ENCODE results near the gene DCAF11.
A peak's percentile ranks its signal among the peaks of the same experiment; 100 is the strongest.
"Not testable (repeated sequence)": the region's sequence is repeated elsewhere in the genome, so short reads cannot be mapped to it uniquely, and the experiment has no call there.

DCAF11 gene

GRCh38 chr14:24098927-24099813 is 15.4 kb upstream of the DCAF11 start:
- no peak overlapping the region for H3K9ac ChIP-seq (ENCODE audit: low read length in 2 of 2)
- H3K27me3 ChIP-seq (ENCODE audit: control insufficient read depth in 1 of 2, insufficient read depth in 2 of 2, low read length in 2 of 2) = no peaks in the 10 kb centered on the region
- H3K4me1 ChIP-seq (ENCODE audit: control insufficient read depth, insufficient read depth, low read length) = peaks cover 10% of the 10 kb centered on the region
- H3K27ac ChIP-seq (ENCODE audit: low read length) = no peak overlapping the region
- no peaks in the 10 kb centered on the region for H3K9me3 ChIP-seq (ENCODE audit: control insufficient read depth in 2 of 2, low read length in 2 of 2)
- peaks cover 0 to 2% of the 10 kb centered on the region in 2 donors for H3K36me3 ChIP-seq (ENCODE audit: control insufficient read depth in 2 of 2, insufficient read depth in 2 of 2, low read length in 2 of 2)
- no peak overlapping the region for H3K4me3 ChIP-seq (ENCODE audit: low read length in 2 of 2)

DNA sequence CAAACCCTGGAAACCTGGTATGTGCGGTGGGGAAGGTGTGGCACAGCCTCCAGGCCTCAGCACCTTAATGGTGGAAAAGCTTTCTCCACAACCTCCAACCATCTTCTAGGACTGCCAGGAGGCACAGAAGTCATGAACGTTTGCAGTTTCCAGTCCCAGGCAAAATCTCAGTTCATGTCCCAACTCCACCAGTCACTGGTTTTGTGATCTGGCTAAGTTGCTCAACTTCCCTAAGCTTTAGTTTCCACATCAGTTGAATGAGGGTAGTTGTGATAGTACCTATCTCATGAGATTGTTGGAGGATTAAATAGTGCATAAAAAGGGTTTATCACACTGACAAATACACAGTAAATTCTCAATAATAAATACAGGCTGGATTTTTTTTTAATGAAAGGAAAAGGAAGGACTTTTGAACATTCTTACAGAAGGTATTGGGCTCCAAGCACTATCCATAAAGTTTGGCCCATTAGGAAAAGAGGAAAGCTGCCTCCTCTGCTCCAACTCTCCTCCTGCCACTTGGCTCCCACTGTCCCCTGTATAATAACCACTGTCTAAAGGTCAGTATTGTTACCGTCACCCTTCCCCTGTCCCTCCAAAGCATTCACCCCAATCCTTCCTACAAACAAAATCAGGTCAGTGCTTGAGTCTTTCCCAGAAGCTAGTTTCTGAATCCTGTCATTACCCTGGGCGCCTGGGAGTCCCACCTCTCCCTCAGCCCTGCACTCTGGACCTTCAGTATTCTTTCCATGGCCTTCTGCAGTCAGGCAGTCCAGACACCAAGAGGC is 14.2 kb upstream of the DCAF11 start:
- Histone ChIP-seq H3K36me3 (ENCODE audit: control insufficient read depth in 2 of 2, insufficient read depth in 2 of 2, low read length in 2 of 2) (peaks cover 0 to 2% of the 10 kb centered on the region in 2 donors), H3K4me1 (ENCODE audit: control insufficient read depth, insufficient read depth, low read length) (peaks cover 1% of the 10 kb centered on the region), H3K27ac (ENCODE audit: low read length) (no peak overlapping the region), H3K9me3 (ENCODE audit: control insufficient read depth in 2 of 2, low read length in 2 of 2) (no peaks in the 10 kb centered on the region), H3K4me3 (ENCODE audit: low read length in 2 of 2) (no peak overlapping the region), H3K27me3 (ENCODE audit: control insufficient read depth in 1 of 2, insufficient read depth in 2 of 2, low read length in 2 of 2) (no peaks in the 10 kb centered on the region), H3K9ac (ENCODE audit: low read length in 2 of 2) (no peak overlapping the region)

GRCh38 chr14:24100982-24101494 is 13.5 kb upstream of the DCAF11 start:
- no peaks in the 10 kb centered on the region for H3K4me1 ChIP-seq (ENCODE audit: control insufficient read depth, insufficient read depth, low read length)
- H3K27ac ChIP-seq (ENCODE audit: low read length) = no peak overlapping the region
- peaks cover 0 to 2% of the 10 kb centered on the region in 2 donors for H3K36me3 ChIP-seq (ENCODE audit: control insufficient read depth in 2 of 2, insufficient read depth in 2 of 2, low read length in 2 of 2)
- H3K9me3 ChIP-seq (ENCODE audit: control insufficient read depth in 2 of 2, low read length in 2 of 2) = no peaks in the 10 kb centered on the region
- no peak overlapping the region for H3K9ac ChIP-seq (ENCODE audit: low read length in 2 of 2)
- H3K27me3 ChIP-seq (ENCODE audit: control insufficient read depth in 1 of 2, insufficient read depth in 2 of 2, low read length in 2 of 2) = no peaks in the 10 kb centered on the region
- H3K4me3 ChIP-seq (ENCODE audit: low read length in 2 of 2) = no peak overlapping the region

- Histone ChIP-seq H3K27ac (ENCODE audit: low read length) (no peak overlapping the region), H3K4me1 (ENCODE audit: control insufficient read depth, insufficient read depth, low read length) (no peaks in the 10 kb centered on the region), H3K9ac (ENCODE audit: low read length in 2 of 2) (no peak overlapping the region), H3K9me3 (ENCODE audit: control insufficient read depth in 2 of 2, low read length in 2 of 2) (no peaks in the 10 kb centered on the region), H3K36me3 (ENCODE audit: control insufficient read depth in 2 of 2, insufficient read depth in 2 of 2, low read length in 2 of 2) (peaks cover 0 to 2% of the 10 kb centered on the region in 2 donors), H3K4me3 (ENCODE audit: low read length in 2 of 2) (no peak overlapping the region), H3K27me3 (ENCODE audit: control insufficient read depth in 1 of 2, insufficient read depth in 2 of 2, low read length in 2 of 2) (no peaks in the 10 kb centered on the region)
Observed at GRCh38 chr14:24102357-24103048, 12.1 kb upstream of the DCAF11 start.

DNA sequence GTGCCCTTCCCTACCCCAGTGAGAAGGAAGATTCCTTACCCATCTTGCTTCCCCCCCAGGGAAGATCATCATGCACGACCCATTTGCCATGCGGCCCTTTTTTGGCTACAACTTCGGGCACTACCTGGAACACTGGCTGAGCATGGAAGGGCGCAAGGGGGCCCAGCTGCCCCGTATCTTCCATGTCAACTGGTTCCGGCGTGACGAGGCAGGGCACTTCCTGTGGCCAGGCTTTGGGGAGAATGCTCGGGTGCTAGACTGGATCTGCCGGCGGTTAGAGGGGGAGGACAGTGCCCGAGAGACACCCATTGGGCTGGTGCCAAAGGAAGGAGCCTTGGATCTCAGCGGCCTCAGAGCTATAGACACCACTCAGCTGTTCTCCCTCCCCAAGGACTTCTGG is 11.1 kb upstream of the DCAF11 start:
- H3K36me3 ChIP-seq (ENCODE audit: control insufficient read depth in 2 of 2, insufficient read depth in 2 of 2, low read length in 2 of 2) = peaks cover 0 to 2% of the 10 kb centered on the region in 2 donors
- no peaks in the 10 kb centered on the region for H3K9me3 ChIP-seq (ENCODE audit: control insufficient read depth in 2 of 2, low read length in 2 of 2)
- H3K27me3 ChIP-seq (ENCODE audit: control insufficient read depth in 1 of 2, insufficient read depth in 2 of 2, low read length in 2 of 2) = no peaks in the 10 kb centered on the region
- no peak overlapping the region for H3K4me3 ChIP-seq (ENCODE audit: low read length in 2 of 2)
- H3K4me1 ChIP-seq (ENCODE audit: control insufficient read depth, insufficient read depth, low read length) = no peaks in the 10 kb centered on the region
- no peak overlapping the region for H3K27ac ChIP-seq (ENCODE audit: low read length)
- no peak overlapping the region for H3K9ac ChIP-seq (ENCODE audit: low read length in 2 of 2)

DNA sequence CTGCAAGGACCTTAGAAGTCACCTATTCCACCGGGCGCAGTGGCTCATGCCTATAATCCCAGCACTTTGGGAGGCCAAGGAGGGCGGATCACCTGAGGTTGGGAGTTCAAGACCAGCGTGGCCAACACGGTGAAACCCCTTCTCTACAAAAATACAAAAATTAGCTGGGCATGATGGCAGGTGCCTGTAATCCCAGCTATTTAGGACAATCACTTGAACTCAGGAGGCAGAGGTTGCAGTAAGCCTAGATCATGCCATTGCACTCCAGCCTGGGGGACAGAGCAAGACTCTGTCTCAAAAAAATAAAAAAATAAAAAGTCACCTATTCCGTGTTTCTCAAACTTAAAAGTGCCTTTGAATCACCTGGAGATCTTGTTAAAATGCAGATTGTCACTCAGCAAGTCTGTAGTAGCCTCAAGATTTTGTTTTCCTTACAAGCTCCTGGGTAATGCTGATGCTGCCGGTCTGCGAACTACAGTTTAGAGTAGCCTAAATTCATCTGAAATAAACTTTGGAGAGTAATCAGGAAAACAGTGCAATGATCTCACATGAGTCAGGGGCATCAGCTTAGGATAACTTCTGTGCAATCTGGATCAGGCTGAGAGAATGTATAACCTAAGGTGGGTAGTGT is 8.9 kb upstream of the DCAF11 start:
- H3K9ac ChIP-seq (ENCODE audit: low read length in 2 of 2); H3K9me3 ChIP-seq (ENCODE audit: control insufficient read depth in 2 of 2, low read length in 2 of 2); H3K4me3 ChIP-seq (ENCODE audit: low read length in 2 of 2); H3K27ac ChIP-seq (ENCODE audit: low read length); H3K4me1 ChIP-seq (ENCODE audit: control insufficient read depth, insufficient read depth, low read length); H3K36me3 ChIP-seq (ENCODE audit: control insufficient read depth in 2 of 2, insufficient read depth in 2 of 2, low read length in 2 of 2); H3K27me3 ChIP-seq (ENCODE audit: control insufficient read depth in 1 of 2, insufficient read depth in 2 of 2, low read length in 2 of 2): not testable (repeated sequence)

DNA sequence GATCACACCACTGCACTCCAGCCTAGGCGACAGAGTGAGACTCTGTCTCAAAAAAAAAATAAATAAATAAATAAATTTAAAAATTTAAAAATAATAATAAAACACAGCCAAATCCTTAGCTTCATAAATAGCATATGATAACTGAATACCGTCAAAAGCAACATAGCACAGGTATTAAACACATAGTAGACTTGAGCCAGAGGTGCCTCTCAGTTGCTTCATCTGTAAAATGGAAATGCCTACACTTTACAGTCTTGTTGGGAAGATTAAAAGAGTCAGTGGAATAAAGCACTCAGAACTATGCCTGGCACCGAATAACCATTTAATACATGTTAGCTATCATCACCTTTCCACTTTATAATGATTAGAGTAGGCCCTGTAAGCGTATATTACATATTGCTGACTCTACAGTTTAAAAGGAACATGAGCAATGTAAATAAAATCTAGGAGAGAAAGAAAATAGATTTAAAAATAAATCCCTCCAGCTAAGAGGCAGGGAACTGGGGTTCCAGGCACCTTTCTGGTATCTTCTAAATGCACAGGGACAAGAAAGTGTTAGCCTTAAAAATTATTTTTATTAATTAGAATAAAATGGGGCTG is 7.8 kb upstream of the DCAF11 start:
- H3K36me3 ChIP-seq (ENCODE audit: control insufficient read depth in 2 of 2, insufficient read depth in 2 of 2, low read length in 2 of 2) = no peaks in the 10 kb centered on the region
- H3K4me3 ChIP-seq (ENCODE audit: low read length in 2 of 2) = no peak overlapping the region
- H3K27ac ChIP-seq (ENCODE audit: low read length) = no peak overlapping the region
- H3K9me3 ChIP-seq (ENCODE audit: control insufficient read depth in 2 of 2, low read length in 2 of 2) = no peaks in the 10 kb centered on the region
- H3K9ac ChIP-seq (ENCODE audit: low read length in 2 of 2) = no peak overlapping the region
- H3K4me1 ChIP-seq (ENCODE audit: control insufficient read depth, insufficient read depth, low read length) = peaks cover 5% of the 10 kb centered on the region
- H3K27me3 ChIP-seq (ENCODE audit: control insufficient read depth in 1 of 2, insufficient read depth in 2 of 2, low read length in 2 of 2) = no peaks in the 10 kb centered on the region

DNA sequence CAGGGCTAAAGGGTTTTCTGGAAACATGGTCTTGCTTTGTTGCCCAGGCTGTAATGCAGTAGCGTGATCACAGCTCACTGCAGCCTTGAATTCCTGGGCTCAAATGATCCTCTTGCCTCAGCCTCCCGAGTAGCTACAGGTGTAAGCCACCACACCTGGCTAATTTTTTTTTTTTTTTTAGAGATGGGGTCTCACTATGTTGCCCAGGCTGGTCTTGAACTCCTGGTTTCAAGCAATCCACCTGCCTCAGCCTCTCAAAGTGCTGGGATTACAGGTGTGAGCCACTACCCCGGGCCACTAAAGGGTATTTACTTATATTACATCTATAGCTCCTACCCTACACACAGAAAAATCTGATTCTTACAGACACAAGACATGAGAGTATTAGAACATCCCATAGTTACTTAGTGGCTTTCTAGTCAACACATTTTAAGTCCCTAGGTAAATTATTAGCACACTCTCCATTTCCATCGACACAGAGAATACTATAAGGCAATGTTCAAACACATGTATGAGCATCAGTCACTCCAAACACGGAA is 6.2 kb upstream of the DCAF11 start:
- no peaks in the 10 kb centered on the region for H3K27me3 ChIP-seq (ENCODE audit: control insufficient read depth in 1 of 2, insufficient read depth in 2 of 2, low read length in 2 of 2)
- no peak overlapping the region for H3K27ac ChIP-seq (ENCODE audit: low read length)
- peak overlapping the region in 1 of 2 donors; percentile 21 for H3K9ac ChIP-seq (ENCODE audit: low read length in 2 of 2)
- H3K9me3 ChIP-seq (ENCODE audit: control insufficient read depth in 2 of 2, low read length in 2 of 2) = no peaks in the 10 kb centered on the region
- no peaks in the 10 kb centered on the region for H3K36me3 ChIP-seq (ENCODE audit: control insufficient read depth in 2 of 2, insufficient read depth in 2 of 2, low read length in 2 of 2)
- peaks cover 5% of the 10 kb centered on the region for H3K4me1 ChIP-seq (ENCODE audit: control insufficient read depth, insufficient read depth, low read length)
- H3K4me3 ChIP-seq (ENCODE audit: low read length in 2 of 2) = no peak overlapping the region

- H3K9ac ChIP-seq (ENCODE audit: low read length in 2 of 2) = no peak overlapping the region
- no peaks in the 10 kb centered on the region for H3K9me3 ChIP-seq (ENCODE audit: control insufficient read depth in 2 of 2, low read length in 2 of 2)
- H3K27me3 ChIP-seq (ENCODE audit: control insufficient read depth in 1 of 2, insufficient read depth in 2 of 2, low read length in 2 of 2) = no peaks in the 10 kb centered on the region
- H3K36me3 ChIP-seq (ENCODE audit: control insufficient read depth in 2 of 2, insufficient read depth in 2 of 2, low read length in 2 of 2) = no peaks in the 10 kb centered on the region
- no peak overlapping the region for H3K27ac ChIP-seq (ENCODE audit: low read length)
- no peak overlapping the region for H3K4me3 ChIP-seq (ENCODE audit: low read length in 2 of 2)
- peaks cover 6% of the 10 kb centered on the region for H3K4me1 ChIP-seq (ENCODE audit: control insufficient read depth, insufficient read depth, low read length)
Observed at GRCh38 chr14:24110060-24110459, 4.5 kb upstream of the DCAF11 start.

DNA sequence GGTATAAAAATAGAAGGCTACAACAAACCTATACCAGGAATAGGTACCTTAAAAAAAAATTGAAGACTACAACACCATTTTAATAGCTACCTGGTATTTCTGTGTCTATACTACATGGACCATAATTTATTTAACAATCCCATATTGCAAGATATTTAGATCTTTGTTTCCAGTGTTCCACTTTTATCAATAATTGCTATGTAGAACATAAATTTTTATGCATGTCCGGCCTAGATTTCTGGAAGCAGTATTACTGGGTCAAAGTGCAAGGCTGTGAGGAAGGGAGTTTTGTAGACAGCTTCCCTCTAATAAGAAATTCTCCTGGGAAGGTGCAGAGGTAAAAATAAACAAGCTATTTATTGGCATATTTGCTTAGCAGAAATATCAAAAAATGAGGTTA is 4.1 kb upstream of the DCAF11 start:
- H3K4me3 ChIP-seq (ENCODE audit: low read length in 2 of 2) = no peak overlapping the region
- no peaks in the 10 kb centered on the region for H3K36me3 ChIP-seq (ENCODE audit: control insufficient read depth in 2 of 2, insufficient read depth in 2 of 2, low read length in 2 of 2)
- no peak overlapping the region for H3K9ac ChIP-seq (ENCODE audit: low read length in 2 of 2)
- H3K9me3 ChIP-seq (ENCODE audit: control insufficient read depth in 2 of 2, low read length in 2 of 2) = no peaks in the 10 kb centered on the region
- H3K4me1 ChIP-seq (ENCODE audit: control insufficient read depth, insufficient read depth, low read length) = peaks cover 11% of the 10 kb centered on the region
- H3K27ac ChIP-seq (ENCODE audit: low read length) = no peak overlapping the region
- no peaks in the 10 kb centered on the region for H3K27me3 ChIP-seq (ENCODE audit: control insufficient read depth in 1 of 2, insufficient read depth in 2 of 2, low read length in 2 of 2)

Data from stomach smooth muscle (tissue), 2 donors.